ENCODE results near the gene TBC1D21.

TBC1D21 gene

GRCh38 chr15:73873456-73873855, at the start of gene TBC1D21:
Gene TBC1D21, plus strand, starts transcription at chr15:73873564. Its CDS starts 146 bp downstream, at chr15:73873710.
- in situ Hi-C loops (cut with HindIII; ENCODE audit: low pct_unique_long_range_greater_than_20kb, low sequenced_read_pairs) = no loop called here

GRCh38 chr15:73826711-73827251, 46.6 kb upstream of the TBC1D21 start:
- no peak for DNase-seq (ENCODE audit: low read depth in 1 of 2, low spot score in 1 of 2)
- in situ Hi-C loops (cut with HindIII; ENCODE audit: low pct_unique_long_range_greater_than_20kb, low sequenced_read_pairs) = no loop called here
- no peak for TF ChIP-seq JUND (IDR thresholded peaks at IDR 0.05; ENCODE audit: low read depth)

More at GRCh38 chr15:73873456-73873855, at the start of gene TBC1D21:
- no peak for DNase-seq (ENCODE audit: low read depth in 1 of 2, low spot score in 1 of 2)
- TF ChIP-seq JUND (IDR thresholded peaks at IDR 0.05; ENCODE audit: low read depth) = no peak

- in situ Hi-C loops (cut with HindIII; ENCODE audit: low pct_unique_long_range_greater_than_20kb, low sequenced_read_pairs) = no loop called here
- TF ChIP-seq JUND (IDR thresholded peaks at IDR 0.05; ENCODE audit: low read depth) = no peak
- DNase-seq (ENCODE audit: low read depth in 1 of 2, low spot score in 1 of 2) = no peak
Observed at GRCh38 chr15:73829523-73829922, 43.8 kb upstream of the TBC1D21 start.

- in situ Hi-C loops (cut with HindIII; ENCODE audit: low pct_unique_long_range_greater_than_20kb, low sequenced_read_pairs) = no loop called here
- TF ChIP-seq JUND (IDR thresholded peaks at IDR 0.05; ENCODE audit: low read depth) = no peak
- peak in 1 of 2 experiments; percentile 22 for DNase-seq (ENCODE audit: low read depth in 1 of 2, low spot score in 1 of 2)
Observed at GRCh38 chr15:73832657-73833056, 40.7 kb upstream of the TBC1D21 start.

- no peak for DNase-seq (ENCODE audit: low read depth in 1 of 2, low spot score in 1 of 2)
- no peak for TF ChIP-seq JUND (IDR thresholded peaks at IDR 0.05; ENCODE audit: low read depth)
- in situ Hi-C loops (cut with HindIII; ENCODE audit: low pct_unique_long_range_greater_than_20kb, low sequenced_read_pairs) = no loop called here
Observed at GRCh38 chr15:73836845-73837244, 36.5 kb upstream of the TBC1D21 start.

GRCh38 chr15:73838831-73839426, 34.4 kb upstream of the TBC1D21 start:
- peak in 1 of 2 experiments; percentile 10 for DNase-seq (ENCODE audit: low read depth in 1 of 2, low spot score in 1 of 2)
- TF ChIP-seq JUND (IDR thresholded peaks at IDR 0.05; ENCODE audit: low read depth) = no peak
- in situ Hi-C loops (cut with HindIII; ENCODE audit: low pct_unique_long_range_greater_than_20kb, low sequenced_read_pairs) = no loop called here

GRCh38 chr15:73839699-73840377, 33.5 kb upstream of the TBC1D21 start:
- in situ Hi-C loops (cut with HindIII; ENCODE audit: low pct_unique_long_range_greater_than_20kb, low sequenced_read_pairs) = no loop called here
- no peak for TF ChIP-seq JUND (IDR thresholded peaks at IDR 0.05; ENCODE audit: low read depth)

GRCh38 chr15:73840771-73841170, 32.6 kb upstream of the TBC1D21 start:
- in situ Hi-C loops (cut with HindIII; ENCODE audit: low pct_unique_long_range_greater_than_20kb, low sequenced_read_pairs) = no loop called here
- no peak for DNase-seq (ENCODE audit: low read depth in 1 of 2, low spot score in 1 of 2)
- no peak for TF ChIP-seq JUND (IDR thresholded peaks at IDR 0.05; ENCODE audit: low read depth)

More at GRCh38 chr15:73839699-73840377, 33.5 kb upstream of the TBC1D21 start:
- no peak for DNase-seq (ENCODE audit: low read depth in 1 of 2, low spot score in 1 of 2)

GRCh38 chr15:73841756-73842725, 31.3 kb upstream of the TBC1D21 start:
- no peak for TF ChIP-seq JUND (IDR thresholded peaks at IDR 0.05; ENCODE audit: low read depth)
- in situ Hi-C loops (cut with HindIII; ENCODE audit: low pct_unique_long_range_greater_than_20kb, low sequenced_read_pairs) = no loop called here
- DNase-seq (ENCODE audit: low read depth in 1 of 2, low spot score in 1 of 2) = no peak

GRCh38 chr15:73843787-73844186, 29.6 kb upstream of the TBC1D21 start:
- DNase-seq (ENCODE audit: low read depth in 1 of 2, low spot score in 1 of 2) = no peak
- in situ Hi-C loops (cut with HindIII; ENCODE audit: low pct_unique_long_range_greater_than_20kb, low sequenced_read_pairs) = no loop called here
- TF ChIP-seq JUND (IDR thresholded peaks at IDR 0.05; ENCODE audit: low read depth) = no peak

GRCh38 chr15:73844356-73844755, 29.0 kb upstream of the TBC1D21 start:
- TF ChIP-seq JUND (IDR thresholded peaks at IDR 0.05; ENCODE audit: low read depth) = no peak
- in situ Hi-C loops (cut with HindIII; ENCODE audit: low pct_unique_long_range_greater_than_20kb, low sequenced_read_pairs) = no loop called here
- no peak for DNase-seq (ENCODE audit: low read depth in 1 of 2, low spot score in 1 of 2)

- in situ Hi-C loops (cut with HindIII; ENCODE audit: low pct_unique_long_range_greater_than_20kb, low sequenced_read_pairs) = no loop called here
- TF ChIP-seq JUND (IDR thresholded peaks at IDR 0.05; ENCODE audit: low read depth) = no peak
- no peak for DNase-seq (ENCODE audit: low read depth in 1 of 2, low spot score in 1 of 2)
Observed at GRCh38 chr15:73845507-73845906, 27.9 kb upstream of the TBC1D21 start.

All from T47D (cell line).